A673 (cell line): ENCODE data around the gene PRSS38. TPM values are rescaled to one million over a fixed set of nuclear protein-coding genes. Genes with fewer than 3 reads are reported as not detected.

Source experiments
- BruUV-seq: library from RNA; stranded (reverse); fragments of 400-500 nt; replicated peaks from 2 replicates; lab custom pipeline; 2021; lab: Mats Ljungman, UMichigan
- CTCF ChIA-PET: fragments of 300-600 bp; sonication (Branson Sonifier 250); formaldehyde crosslinking; loops from one replicate; lab custom pipeline; 2022; ENCODE audit warnings: antibody characterized with exemption; lab: Charles Lee
- POLR2A ChIA-PET: fragments of 300-600 bp; sonication (Branson Sonifier 250); formaldehyde crosslinking; loops from one replicate; lab custom pipeline; 2022; ENCODE audit warnings: antibody characterized with exemption; ENCODE audit not compliant: low non-redundant PET; lab: Charles Lee
- DNase-seq: peaks from one replicate; pipeline ENCODE4 v3.0.0-alpha.2; 2015; ENCODE audit warnings: low spot score
- H3K27ac ChIP-seq: fragments of 200-600 bp; sonication (generic); 2 replicates; pipeline ENCODE4 v1.5.1; 2016; ENCODE audit warnings: mixed run types, low read depth, mild to moderate bottlenecking, mixed read lengths, antibody characterized with exemption, low read length; ENCODE audit not compliant: poor library complexity, severe bottlenecking
- H3K27me3 ChIP-seq: fragments of 200-600 bp; sonication (generic); replicated peaks from 2 replicates; pipeline ENCODE4 v1.6.1; 2017; ENCODE audit warnings: mixed run types, low read depth, mild to moderate bottlenecking, mixed read lengths, antibody characterized with exemption, low read length; ENCODE audit not compliant: insufficient read depth, poor library complexity
- H3K36me3 ChIP-seq: fragments of 200-600 bp; sonication (generic); 2 replicates; pipeline ENCODE4 v1.6.1; 2016; ENCODE audit warnings: mixed run types, mild to moderate bottlenecking, mixed read lengths, antibody characterized with exemption, low read length; ENCODE audit not compliant: insufficient read depth, poor library complexity, severe bottlenecking
- H3K4me1 ChIP-seq: fragments of 200-600 bp; sonication (generic); 2 replicates; pipeline ENCODE4 v1.6.1; 2017; ENCODE audit warnings: mixed run types, mild to moderate bottlenecking, mixed read lengths, antibody characterized with exemption, low read length; ENCODE audit not compliant: insufficient read depth, poor library complexity, severe bottlenecking
- H3K4me3 ChIP-seq: fragments of 200-600 bp; sonication (generic); 2 replicates; pipeline ENCODE4 v1.5.1; 2016; ENCODE audit warnings: low read depth, mixed run types, mild to moderate bottlenecking, mixed read lengths, low read length; ENCODE audit not compliant: poor library complexity, severe bottlenecking
- H3K9me3 ChIP-seq: fragments of 200-600 bp; sonication (generic); 2 replicates; pipeline ENCODE4 v1.6.1; 2016; ENCODE audit warnings: mixed run types, low read depth, mild to moderate bottlenecking, mixed read lengths, antibody characterized with exemption, low read length; ENCODE audit not compliant: poor library complexity, severe bottlenecking
- CTCF ChIP-seq: fragments of 300-800, 200-600 bp; sonication (generic); conservative IDR thresholded peaks from 2 replicates; pipeline ENCODE4 v1.5.1; 2017; ENCODE audit warnings: low read depth, mild to moderate bottlenecking, antibody characterized with exemption, low read length, moderate library complexity, mixed read lengths
- EZH2 ChIP-seq: fragments of 200-600 bp; sonication (generic); IDR thresholded peaks from 2 replicates; pipeline ENCODE4 v1.6.1; 2017; ENCODE audit warnings: borderline replicate concordance, low read depth, mild to moderate bottlenecking, mixed read lengths, antibody characterized with exemption, low read length; ENCODE audit not compliant: poor library complexity, severe bottlenecking
- intact Hi-C: fragments of 100-400 bp; cut with micrococcal nuclease; formaldehyde crosslinking; loops from one replicate; pipeline ENCODE4 v1.10.0; 2022; ENCODE audit not compliant: unreplicated experiment
- total RNA-seq: library from RNA; stranded (reverse); gene quantifications from 2 replicates; pipeline ENCODE4 v1.2.3, GENCODE V29; 2021

Gene PRSS38
- total RNA-seq, 1 experiment from 2014 or later, result not detected

GRCh38 chr1:227794817-227795192 lies 20.7 kb upstream of the PRSS38 start:
- intact Hi-C loops, result no loop called here
- DNase-seq, result no peak
- no peaks in the 10 kb centered on the region for H3K27me3 ChIP-seq
- no TSS peak for BruUV-seq
- CTCF ChIA-PET, result no interaction called here
- no peaks in the 10 kb centered on the region for H3K36me3 ChIP-seq
- POLR2A ChIA-PET, result interaction anchor here (0.6 kb wide), 1 partner anchor 72 kb away, joined by 8 read pairs; no protein-coding TSS in a partner anchor
- H3K27ac ChIP-seq, result peak overlapping the region; percentile 77
- H3K9me3 ChIP-seq, result no peaks in the 10 kb centered on the region
- TF ChIP-seq EZH2 (no peak), CTCF (no peak)
- H3K4me3 ChIP-seq, result no peak overlapping the region
- peaks cover 21% of the 10 kb centered on the region for H3K4me1 ChIP-seq

- Histone ChIP-seq H3K4me1 (peaks cover 21% of the 10 kb centered on the region), H3K27ac (no peak overlapping the region), H3K9me3 (no peaks in the 10 kb centered on the region), H3K4me3 (no peak overlapping the region), H3K27me3 (no peaks in the 10 kb centered on the region), H3K36me3 (no peaks in the 10 kb centered on the region)
- ChIA-PET POLR2A (interaction anchor here (0.6 kb wide), 1 partner anchor 71 kb away, joined by 8 read pairs; no protein-coding TSS in a partner anchor), CTCF (interaction anchor here (0.6 kb wide), 1 partner anchor 27 kb away, joined by 10 read pairs; no protein-coding TSS in a partner anchor)
- no peak for TF ChIP-seq EZH2
- no peak for TF ChIP-seq CTCF
- no TSS peak for BruUV-seq
- DNase-seq, result no peak
- intact Hi-C loops, result no loop called here
Measured at GRCh38 chr1:227795732-227796131, 19.7 kb upstream of the PRSS38 start.

- no peak overlapping the region for H3K4me3 ChIP-seq
- ChIA-PET CTCF (no interaction called here), POLR2A (no interaction called here)
- TF ChIP-seq EZH2 (no peak), CTCF (no peak)
- H3K9me3 ChIP-seq, result no peaks in the 10 kb centered on the region
- no TSS peak for BruUV-seq
- H3K27ac ChIP-seq, result no peak overlapping the region
- no peak for DNase-seq
- intact Hi-C loops, result no loop called here
- H3K27me3 ChIP-seq, result no peaks in the 10 kb centered on the region
- no peaks in the 10 kb centered on the region for H3K36me3 ChIP-seq
- H3K4me1 ChIP-seq, result peaks cover 21% of the 10 kb centered on the region
Measured at GRCh38 chr1:227796359-227796915, 19.0 kb upstream of the PRSS38 start.
